ENCODE data around the gene CEP128.

- TF ChIP-seq POLR2A (IDR thresholded peaks at IDR 0.05) (no peak), CTCF (IDR thresholded peaks at IDR 0.05) (no peak)
Measured at GRCh38 chr14:80784820-80785219, 156.7 kb downstream of the CEP128 start.

All from stomach (tissue), 4 donors.